NOMO-1 treated with dmso at 0.1 percent for 144 hours (cell line): ENCODE data around the gene SNRPN.
"Not testable (repeated sequence)": the region's sequence is repeated elsewhere in the genome, so short reads cannot be mapped to it uniquely, and the experiment has no call there.

ENCODE experiments used
- DNase-seq: peaks from one replicate; lab custom pipeline; 2025; ENCODE audit not compliant: unreplicated experiment; lab: John Stamatoyannopoulos, UW

SNRPN gene

DNA sequence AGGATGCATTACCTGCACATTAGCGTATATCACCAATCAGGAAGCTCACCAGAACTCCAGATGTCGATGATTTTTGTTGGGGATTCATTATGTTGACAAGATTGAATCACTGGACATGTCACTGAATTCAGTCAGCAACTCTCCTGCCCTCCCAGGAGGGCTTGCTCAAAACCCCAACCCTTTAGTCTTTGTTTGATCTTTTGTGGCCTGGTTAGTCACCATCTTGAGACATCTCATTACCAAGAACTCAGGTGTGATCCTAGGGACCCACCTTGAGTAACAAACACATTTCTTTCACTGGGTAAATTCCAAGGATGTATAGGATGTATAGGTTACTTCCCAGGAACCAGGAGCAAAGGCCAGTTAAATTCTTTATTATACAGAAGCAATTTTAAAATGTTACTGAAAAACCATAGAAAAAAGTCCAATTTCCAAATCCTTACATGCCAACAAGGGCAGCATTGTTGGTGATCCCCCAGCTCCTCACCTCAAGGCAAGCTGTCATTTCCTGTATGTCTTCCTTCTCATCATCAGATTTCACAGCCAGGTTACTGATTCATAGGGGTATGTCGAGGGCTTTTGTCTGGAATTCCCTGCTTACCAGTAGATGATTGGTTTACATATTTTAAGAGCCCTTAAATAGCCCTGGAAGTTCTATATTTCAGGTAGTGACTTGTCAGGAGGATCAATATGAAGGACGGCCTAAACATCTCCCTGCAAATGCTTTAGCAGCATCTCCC lies 11.7 kb downstream of the SNRPN start:
- no peak for DNase-seq

- no peak for DNase-seq
Observed at GRCh38 chr15:24971052-24971451, 16.3 kb downstream of the SNRPN start.

DNA sequence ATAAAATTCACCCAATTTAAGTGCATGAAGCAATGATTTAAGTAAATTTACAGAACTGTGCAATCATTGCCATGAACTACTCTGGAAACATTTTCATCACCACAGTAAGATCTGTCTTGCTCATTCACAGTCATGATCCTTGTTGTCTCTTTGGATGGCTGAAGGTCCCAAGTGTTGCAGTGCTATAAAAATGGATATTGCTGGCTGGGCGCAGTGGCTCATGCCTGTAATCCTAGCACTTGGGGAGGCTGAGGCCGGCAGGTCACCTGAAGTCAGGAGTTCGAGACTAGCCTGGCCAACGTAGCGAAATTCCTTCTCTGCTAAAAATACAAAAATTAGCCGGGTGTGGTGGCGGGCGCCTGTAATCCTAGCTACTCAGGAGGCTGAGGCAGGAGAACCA lies 17.0 kb downstream of the SNRPN start:
- no peak for DNase-seq

GRCh38 chr15:24972707-24973106 lies 17.9 kb downstream of the SNRPN start:
- DNase-seq, result not testable (repeated sequence)

GRCh38 chr15:24976932-24977331 lies 22.1 kb downstream of the SNRPN start:
- DNase-seq, result no peak

DNA sequence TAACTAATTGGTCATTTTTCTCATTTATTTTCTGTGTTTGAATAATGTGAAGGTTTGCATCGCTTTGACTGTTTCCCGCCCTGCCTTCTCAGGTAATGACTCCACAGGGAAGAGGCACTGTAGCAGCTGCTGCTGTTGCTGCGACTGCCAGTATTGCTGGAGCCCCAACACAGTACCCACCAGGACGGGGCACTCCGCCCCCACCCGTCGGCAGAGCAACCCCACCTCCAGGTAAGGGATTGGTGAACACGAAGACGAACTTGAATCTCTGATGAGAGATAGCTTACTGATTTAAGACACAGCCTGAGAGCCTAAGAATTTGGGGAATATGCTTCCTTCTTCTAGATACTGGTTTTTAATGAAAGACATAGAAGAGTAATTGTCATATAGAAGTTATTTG lies 22.9 kb downstream of the SNRPN start:
- no peak for DNase-seq

DNA sequence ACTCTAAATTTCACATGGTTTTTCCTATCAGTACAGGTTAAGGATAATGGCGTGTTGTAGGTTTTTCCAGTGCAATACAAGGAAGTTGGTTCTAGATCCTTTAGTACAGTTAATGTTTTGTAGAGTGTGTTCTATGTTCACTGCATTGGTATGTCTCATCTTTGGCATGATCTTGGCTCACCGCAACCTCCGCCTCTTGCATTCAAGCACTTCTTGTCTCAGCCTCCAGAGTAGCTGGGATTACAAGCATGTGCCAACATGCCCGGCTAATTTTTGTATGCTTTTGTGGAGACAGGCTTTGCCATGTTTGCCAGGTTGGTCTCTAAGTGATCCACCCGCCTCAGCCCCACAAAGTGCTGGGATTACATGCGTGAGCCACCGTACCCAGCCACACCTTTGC lies 30.4 kb downstream of the SNRPN start:
- no peak for DNase-seq

DNA sequence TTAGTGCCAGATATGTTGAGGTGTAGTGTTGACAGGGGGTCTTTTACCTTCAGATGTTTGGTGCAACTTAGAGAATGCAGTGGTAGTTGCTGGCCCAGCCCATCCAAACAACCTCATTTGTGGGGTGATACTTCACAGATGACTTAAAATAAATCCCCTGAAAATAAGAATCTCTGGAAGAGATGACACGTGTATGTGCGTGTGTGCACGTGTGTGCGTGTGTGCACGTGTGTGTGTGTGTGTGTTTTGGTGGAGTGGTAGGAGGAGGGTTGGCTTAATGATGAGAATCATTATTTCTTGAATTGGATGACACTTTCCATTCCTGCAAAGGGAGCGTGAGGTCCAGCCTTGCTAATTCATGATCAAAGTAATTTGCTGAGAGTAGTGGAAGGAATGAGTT lies 31.9 kb downstream of the SNRPN start:
- no peak for DNase-seq

DNA sequence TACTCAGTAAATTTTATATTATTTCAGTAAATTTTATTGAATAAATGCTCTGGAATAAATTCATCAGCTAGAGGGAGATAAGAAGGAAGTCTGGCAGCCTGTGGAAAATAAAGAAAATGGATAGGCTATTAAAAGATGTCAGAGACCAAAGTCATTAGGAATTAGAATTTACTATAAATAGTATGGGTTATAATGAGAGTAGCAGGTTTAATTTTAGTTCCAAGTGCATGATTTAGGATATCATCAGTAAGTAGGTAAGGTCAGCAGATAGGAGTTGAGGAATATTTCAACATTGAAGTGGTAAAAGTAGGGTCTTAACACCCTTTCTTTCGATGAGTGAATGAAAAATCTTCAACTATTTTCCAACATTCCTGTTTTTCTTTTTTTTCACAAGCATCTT lies 64.6 kb downstream of the SNRPN start:
- DNase-seq, result no peak

- no peak for DNase-seq
Observed at GRCh38 chr15:25022233-25022632, 67.4 kb downstream of the SNRPN start.
